Measurements from ENCODE around the gene MYL9.
"Not testable (repeated sequence)": the region's sequence is repeated elsewhere in the genome, so short reads cannot be mapped to it uniquely, and the experiment has no call there.

The MYL9 gene

DNA sequence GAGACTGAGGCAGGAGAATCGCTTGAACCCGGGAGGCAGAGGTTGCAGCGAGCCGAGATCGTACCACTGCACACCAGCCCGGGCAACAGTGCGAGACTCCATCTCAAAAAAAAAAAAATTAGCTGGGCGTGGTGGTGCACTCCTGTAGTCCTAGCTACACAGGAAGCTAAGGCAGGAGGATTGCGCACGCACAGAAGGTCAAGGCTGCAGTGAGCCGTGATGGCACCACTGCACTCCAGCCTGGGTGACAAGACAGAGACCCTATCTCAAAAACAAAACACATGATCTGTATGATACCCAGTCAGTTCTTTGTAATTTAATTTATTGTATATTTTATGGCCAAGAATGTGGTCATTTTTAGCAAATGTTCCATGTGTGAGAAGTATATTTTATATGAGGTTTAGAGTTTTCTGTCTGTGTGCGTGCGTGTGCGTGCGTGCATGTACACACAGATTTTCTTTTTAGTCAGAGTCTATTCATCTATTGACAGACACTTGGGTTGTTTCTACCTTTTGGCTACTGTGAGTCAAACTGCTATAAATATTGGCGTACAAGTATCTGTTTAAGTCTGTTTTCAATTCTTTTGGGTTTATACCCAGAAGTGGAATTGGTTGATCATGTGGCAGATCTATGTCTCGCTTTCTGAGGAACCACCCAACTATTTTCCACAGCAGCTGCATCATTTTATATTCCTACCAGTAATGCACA, 22.2 kb upstream of the MYL9 start:
- H3K27ac Mint-ChIP-seq, result peak overlapping the region; percentile 90

DNA sequence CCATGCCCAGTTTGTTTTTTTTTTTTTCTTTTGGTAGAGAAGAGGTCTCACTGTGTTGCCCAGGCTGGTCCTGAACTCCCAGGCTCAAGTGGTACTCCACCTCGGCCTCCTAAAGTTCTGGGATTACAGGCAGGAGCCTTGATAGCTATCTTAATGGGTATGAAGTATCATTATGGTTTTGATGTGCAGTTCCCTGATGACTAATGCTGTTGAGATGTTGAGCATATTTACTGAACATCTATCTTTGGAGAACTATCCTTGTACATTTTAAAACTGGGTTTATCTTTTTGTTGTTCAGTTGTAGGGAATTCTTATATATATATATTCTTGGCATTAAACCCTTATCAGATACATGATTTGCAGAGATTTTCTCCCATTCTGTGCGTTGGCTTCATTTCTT, 21.4 kb upstream of the MYL9 start:
- ATAC-seq, result peak; percentile 59
- no peak for DNase-seq (ENCODE audit: low spot score in 2 of 2)
- no peaks in the 10 kb centered on the region for H3K9me3 Mint-ChIP-seq
- H3K4me3 Mint-ChIP-seq, result peak overlapping the region; percentile 5
- H3K36me3 Mint-ChIP-seq, result peaks cover 90% of the 10 kb centered on the region
- peak overlapping the region; percentile 90 for H3K27ac Mint-ChIP-seq
- H3K4me1 Mint-ChIP-seq, result peaks cover 23% of the 10 kb centered on the region

More for the DNA sequence above, 22.2 kb upstream of the MYL9 start:
- peak; percentile 93 for ATAC-seq
- Mint-ChIP-seq H3K9me3 (no peaks in the 10 kb centered on the region), H3K4me3 (peak overlapping the region; percentile 5), H3K36me3 (peaks cover 82% of the 10 kb centered on the region), H3K4me1 (peaks cover 23% of the 10 kb centered on the region)
- DNase-seq (ENCODE audit: low spot score in 2 of 2), result no peak

DNA sequence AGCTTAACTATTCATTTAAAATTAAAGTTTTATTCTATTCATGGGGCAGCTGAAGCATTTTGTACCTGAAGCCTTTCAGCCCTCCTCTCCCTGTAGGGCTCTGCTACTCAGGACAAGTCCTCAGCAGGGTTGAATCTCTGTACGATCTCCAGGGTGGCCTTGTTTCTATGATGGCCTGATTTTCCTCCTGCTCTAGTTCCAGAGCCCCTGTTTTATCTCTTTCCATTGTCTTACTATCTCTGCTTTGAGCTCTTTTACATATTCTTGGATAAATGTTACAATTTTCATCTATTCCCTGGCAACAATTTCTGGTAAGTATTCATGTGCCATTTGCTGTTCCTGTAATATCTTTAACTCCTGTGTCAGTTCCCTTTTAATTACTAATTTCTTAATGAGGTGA, 19.8 kb upstream of the MYL9 start:
- no peak for DNase-seq (ENCODE audit: low spot score in 2 of 2)

DNA sequence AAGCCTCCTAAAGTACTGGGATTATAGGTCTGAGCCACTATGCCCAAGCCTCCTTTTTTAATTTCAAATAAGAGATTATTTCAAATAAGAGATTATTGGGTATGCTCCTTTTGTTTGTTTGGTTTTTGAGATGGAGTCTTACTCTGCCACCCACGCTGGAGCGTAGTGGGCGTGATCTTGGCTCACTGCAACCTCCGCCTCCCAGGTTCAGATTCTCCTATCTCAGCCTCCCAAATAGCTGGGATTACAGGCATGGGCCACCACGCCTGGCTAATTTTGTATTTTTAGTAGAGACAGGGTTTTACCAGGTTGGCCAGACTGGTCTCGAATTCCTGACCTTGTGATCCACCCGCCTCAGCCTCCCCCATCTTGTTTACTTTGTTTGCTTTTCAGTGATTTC, 18.9 kb upstream of the MYL9 start:
- not testable (repeated sequence) for H3K4me3 Mint-ChIP-seq; H3K9me3 Mint-ChIP-seq; ATAC-seq; DNase-seq (ENCODE audit: low spot score in 2 of 2)
- Mint-ChIP-seq H3K36me3 (peaks cover 98% of the 10 kb centered on the region), H3K4me1 (peaks cover 23% of the 10 kb centered on the region), H3K27ac (peak overlapping the region; percentile 90)

More for the DNA sequence above, 19.8 kb upstream of the MYL9 start:
- H3K4me3 Mint-ChIP-seq, result no peak overlapping the region
- H3K36me3 Mint-ChIP-seq, result peaks cover 94% of the 10 kb centered on the region
- no peak for ATAC-seq
- peaks cover 23% of the 10 kb centered on the region for H3K4me1 Mint-ChIP-seq
- H3K9me3 Mint-ChIP-seq, result no peaks in the 10 kb centered on the region
- H3K27ac Mint-ChIP-seq, result peak overlapping the region; percentile 90

DNA sequence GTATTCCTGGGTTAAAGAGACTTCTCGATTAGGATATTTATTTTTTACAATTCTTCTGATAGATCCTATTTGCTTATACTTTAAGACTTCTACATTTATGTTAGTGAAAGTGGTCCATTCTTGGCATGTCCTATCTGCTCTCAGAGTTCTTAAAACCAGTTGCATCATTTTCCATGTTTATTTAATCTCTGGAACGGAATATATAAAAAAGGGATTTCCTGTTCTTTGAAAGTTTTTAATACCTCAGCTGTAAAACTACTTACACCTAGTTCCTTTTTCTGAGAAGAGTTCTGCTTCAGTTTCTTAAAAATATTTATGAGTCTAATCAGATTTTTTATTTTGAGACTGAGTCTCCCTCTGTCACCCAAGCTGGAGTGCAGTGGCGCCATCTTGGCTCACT, 18.0 kb upstream of the MYL9 start:
- peaks cover 97% of the 10 kb centered on the region for H3K36me3 Mint-ChIP-seq
- no peak overlapping the region for H3K4me3 Mint-ChIP-seq
- H3K4me1 Mint-ChIP-seq, result peaks cover 23% of the 10 kb centered on the region
- H3K27ac Mint-ChIP-seq, result peak overlapping the region; percentile 90
- ATAC-seq (no peak), DNase-seq (ENCODE audit: low spot score in 2 of 2) (no peak)
- no peaks in the 10 kb centered on the region for H3K9me3 Mint-ChIP-seq

DNA sequence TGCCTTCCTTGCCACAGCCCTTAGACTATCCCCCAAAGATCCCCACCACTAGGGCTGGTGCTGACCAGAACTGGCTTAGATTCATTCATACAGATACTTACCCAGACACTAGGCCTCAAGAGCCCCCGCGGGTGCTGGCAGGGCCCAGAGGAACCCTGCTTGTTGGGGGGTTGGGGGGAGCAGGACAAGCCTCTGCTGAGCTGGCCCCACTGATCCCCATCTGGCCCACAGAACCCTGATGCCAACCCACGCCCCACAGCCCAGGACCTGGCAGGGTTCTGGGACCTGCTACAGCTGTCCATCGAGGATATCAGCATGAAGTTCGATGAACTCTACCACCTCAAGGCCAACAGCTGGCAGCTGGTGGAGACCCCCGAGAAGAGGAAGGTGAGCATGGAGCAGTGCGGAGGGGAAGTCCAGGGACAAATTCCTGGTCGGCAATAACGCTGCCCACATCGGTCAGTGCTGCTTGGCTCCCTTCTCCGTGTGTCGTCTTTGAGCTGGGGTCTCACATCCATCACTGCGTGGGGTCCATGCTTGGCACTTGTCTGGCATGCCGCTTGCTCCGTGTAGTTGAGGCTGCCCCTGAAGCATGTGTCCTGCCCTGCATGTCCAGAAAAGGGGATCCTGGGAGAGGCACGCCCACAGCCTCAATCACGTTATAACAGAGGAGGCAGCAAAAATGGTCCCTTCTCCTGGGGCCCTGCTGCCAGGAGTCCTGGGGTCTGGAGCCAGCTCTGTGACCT, 15.5 kb upstream of the MYL9 start:
- no peaks in the 10 kb centered on the region for H3K9me3 Mint-ChIP-seq
- H3K27ac Mint-ChIP-seq, result peak overlapping the region; percentile 45
- peaks cover 82% of the 10 kb centered on the region for H3K36me3 Mint-ChIP-seq
- peaks cover 7% of the 10 kb centered on the region for H3K4me1 Mint-ChIP-seq
- no peak for DNase-seq (ENCODE audit: low spot score in 2 of 2)
- no peak overlapping the region for H3K4me3 Mint-ChIP-seq
- ATAC-seq, result no peak

DNA sequence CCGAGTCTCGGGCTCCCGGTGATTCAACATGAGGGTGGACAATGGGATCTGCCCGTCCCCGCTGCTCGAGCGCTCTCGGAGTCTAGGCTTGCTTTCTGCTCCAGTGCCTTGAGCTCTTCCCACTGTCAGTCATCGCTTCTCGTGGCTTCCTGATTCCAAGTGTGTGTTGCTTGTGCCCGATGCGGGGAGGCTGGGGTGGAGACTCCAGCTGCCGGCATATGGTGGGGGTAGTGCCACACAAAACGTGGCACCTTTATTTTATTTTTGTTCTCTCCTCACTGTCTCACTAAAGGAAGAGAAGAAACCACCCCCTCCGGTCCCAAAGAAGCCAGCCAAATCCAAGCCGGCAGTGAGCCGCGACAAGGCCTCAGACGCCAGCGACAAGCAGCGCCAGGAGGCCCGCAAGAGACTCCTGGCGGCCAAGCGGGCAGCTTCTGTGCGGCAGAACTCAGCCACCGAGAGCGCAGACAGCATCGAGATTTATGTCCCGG, 14.8 kb upstream of the MYL9 start:
- H3K27ac Mint-ChIP-seq, result no peak overlapping the region
- DNase-seq (ENCODE audit: low spot score in 2 of 2) (no peak), ATAC-seq (no peak)
- H3K4me1 Mint-ChIP-seq, result peaks cover 4% of the 10 kb centered on the region
- H3K36me3 Mint-ChIP-seq, result peaks cover 75% of the 10 kb centered on the region
- H3K4me3 Mint-ChIP-seq, result no peak overlapping the region
- H3K9me3 Mint-ChIP-seq, result no peaks in the 10 kb centered on the region

DNA sequence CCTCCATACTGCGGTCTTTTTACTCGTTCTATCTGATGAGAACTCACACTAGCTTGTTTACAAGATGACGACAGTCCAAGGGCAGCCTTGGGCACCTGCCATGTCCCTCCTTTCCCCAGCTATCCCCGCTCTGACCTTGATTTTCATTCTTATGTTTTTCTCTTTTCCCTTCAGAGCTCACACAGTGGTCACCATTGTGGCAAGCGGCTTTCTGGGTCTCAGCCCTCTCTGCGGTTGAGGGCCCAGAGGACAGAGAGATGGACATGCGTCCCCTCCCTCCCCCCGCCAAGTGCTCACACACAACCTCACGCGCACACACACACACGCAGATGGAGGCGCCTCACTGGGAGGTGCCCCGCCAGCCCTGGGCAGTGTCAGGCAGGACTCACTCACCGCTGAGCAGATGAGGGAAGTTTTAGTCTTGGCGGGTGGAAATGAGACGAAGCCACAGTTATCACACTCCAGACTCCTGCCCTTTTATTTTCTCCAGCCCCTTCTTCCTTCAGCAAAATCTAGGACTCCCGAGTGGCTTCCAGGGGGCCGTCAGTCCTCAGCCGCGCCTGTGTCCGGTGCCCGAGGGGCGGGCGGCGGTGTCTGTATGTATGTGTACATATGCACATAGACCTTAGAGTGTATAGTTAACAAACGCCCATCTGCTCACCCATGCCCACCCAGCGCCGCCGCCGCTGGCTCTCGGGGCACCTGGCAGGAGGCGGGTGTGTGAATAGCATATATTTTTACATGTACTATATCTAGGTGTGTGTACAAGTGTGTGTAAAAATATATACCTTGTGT, 13.8 kb upstream of the MYL9 start:
- Mint-ChIP-seq H3K4me3 (no peak overlapping the region), H3K27ac (no peak overlapping the region), H3K9me3 (no peaks in the 10 kb centered on the region), H3K36me3 (peaks cover 66% of the 10 kb centered on the region), H3K4me1 (no peaks in the 10 kb centered on the region)
- ATAC-seq, result no peak
- no peak for DNase-seq (ENCODE audit: low spot score in 2 of 2)

DNA sequence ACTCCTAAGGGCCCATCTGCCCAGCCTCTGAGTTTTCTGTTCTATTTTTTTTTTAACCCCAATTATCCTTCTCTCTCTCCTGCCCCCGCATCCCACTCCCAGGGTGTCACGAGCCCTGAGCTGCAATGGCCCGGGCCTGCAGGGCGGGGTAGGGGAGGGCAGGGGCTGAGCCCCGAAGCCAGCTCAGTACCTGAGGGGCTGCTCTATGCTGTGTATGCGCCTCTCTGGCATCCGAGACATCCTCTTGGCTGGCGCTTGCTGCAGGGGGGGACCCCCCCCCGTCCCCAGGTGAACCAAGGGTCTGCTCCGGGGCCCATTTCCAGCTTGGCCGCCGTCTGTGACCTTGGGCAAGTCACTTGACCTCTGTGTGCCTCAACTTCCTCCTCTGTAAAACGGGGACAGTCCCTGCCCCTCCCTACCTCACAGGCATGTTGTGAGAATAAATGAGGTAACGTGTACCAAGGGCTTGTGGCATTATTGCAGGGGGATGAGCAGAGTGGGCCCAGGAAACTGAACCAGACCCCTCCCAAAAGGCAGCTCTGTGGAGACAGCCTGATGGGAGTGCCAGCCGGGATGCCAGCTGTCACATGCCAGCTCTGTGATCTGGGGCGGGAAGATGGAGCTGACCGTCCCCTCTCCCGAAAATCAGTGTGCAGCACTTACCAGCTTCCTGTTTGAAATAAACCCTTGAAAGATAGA, 13.0 kb upstream of the MYL9 start:
- peaks cover 59% of the 10 kb centered on the region for H3K36me3 Mint-ChIP-seq
- no peak overlapping the region for H3K27ac Mint-ChIP-seq
- no peak overlapping the region for H3K4me3 Mint-ChIP-seq

DNA sequence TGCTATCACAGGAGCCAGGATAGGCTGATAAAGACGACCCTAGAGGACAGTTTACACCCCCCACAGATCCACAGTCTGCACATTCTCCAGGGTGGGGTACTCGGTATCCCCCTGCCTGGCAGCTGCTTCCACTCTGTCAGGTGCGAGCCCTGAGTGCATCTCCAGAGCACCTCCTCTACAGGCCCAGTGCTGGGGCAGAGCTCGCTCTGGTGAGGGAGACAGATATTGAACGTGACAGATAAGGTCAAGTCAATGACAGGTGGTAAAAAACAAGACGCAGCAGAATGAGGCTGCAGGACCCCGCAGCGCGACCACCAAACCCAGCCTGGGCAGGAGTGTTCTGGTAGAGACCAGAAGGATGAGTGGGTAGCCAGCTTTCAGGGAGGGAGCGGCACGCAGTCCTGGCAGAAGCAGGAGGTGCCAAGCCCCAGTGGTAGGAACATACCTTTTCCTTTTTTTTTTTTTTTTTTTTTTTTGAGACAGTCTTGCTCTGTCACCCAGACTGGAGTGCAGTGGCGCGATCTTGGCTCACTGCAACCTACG, 12.4 kb upstream of the MYL9 start:
- H3K4me1 Mint-ChIP-seq, result no peaks in the 10 kb centered on the region
- no peak overlapping the region for H3K27ac Mint-ChIP-seq
- ATAC-seq (no peak), DNase-seq (ENCODE audit: low spot score in 2 of 2) (no peak)
- H3K9me3 Mint-ChIP-seq, result no peaks in the 10 kb centered on the region
- no peak overlapping the region for H3K4me3 Mint-ChIP-seq
- peaks cover 53% of the 10 kb centered on the region for H3K36me3 Mint-ChIP-seq

More for the DNA sequence above, 13.0 kb upstream of the MYL9 start:
- DNase-seq (ENCODE audit: low spot score in 2 of 2) (no peak), ATAC-seq (no peak)
- H3K4me1 Mint-ChIP-seq, result no peaks in the 10 kb centered on the region
- H3K9me3 Mint-ChIP-seq, result no peaks in the 10 kb centered on the region

DNA sequence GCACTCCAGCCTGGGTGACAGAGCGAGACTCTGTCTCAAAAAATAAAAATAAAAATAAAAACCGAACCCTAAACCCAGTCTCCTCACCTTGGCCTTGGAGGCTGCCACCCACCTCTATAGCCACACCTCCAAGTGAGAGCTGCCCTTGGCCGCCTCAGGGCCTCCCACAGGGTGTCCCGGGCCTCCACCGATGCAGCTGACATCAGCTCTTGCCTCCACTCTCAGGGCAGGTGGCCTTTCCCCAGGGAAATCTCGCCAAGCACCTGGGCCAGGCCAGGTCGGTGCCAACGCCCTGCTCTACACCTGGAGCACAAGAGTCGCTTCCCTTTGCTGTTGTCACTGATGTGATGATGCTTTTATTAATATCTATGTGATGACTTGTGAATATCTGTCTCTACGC, 8.9 kb upstream of the MYL9 start:
- no peak for ATAC-seq
- H3K4me1 Mint-ChIP-seq, result no peaks in the 10 kb centered on the region
- H3K9me3 Mint-ChIP-seq, result no peaks in the 10 kb centered on the region
- no peak overlapping the region for H3K4me3 Mint-ChIP-seq
- DNase-seq (ENCODE audit: low spot score in 2 of 2), result no peak
- peak overlapping the region; percentile 7 for H3K27ac Mint-ChIP-seq
- peaks cover 19% of the 10 kb centered on the region for H3K36me3 Mint-ChIP-seq

DNA sequence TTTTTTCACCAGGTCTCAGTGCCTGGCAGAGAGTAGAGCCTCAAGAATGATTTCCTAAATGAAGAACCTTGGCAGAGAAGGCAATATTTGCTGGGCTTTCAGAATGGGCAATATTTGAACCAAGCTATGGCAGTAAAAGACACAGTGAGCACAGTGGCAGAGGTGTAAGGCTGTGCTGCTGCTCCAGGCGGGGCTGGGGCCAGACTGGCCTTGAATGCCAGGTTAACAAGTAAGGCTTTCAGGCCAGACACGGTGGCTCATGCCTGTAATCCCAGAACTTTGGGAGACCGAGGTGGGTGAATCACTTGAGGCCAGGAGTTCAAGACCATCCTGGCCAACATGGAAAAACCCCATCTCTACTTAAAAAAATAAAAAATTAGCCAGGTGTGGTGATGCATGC, 8.5 kb upstream of the MYL9 start:
- Mint-ChIP-seq H3K4me3 (no peak overlapping the region), H3K36me3 (peaks cover 14% of the 10 kb centered on the region), H3K9me3 (no peaks in the 10 kb centered on the region), H3K4me1 (no peaks in the 10 kb centered on the region), H3K27ac (peak overlapping the region; percentile 7)
- DNase-seq (ENCODE audit: low spot score in 2 of 2) (no peak), ATAC-seq (no peak)

DNA sequence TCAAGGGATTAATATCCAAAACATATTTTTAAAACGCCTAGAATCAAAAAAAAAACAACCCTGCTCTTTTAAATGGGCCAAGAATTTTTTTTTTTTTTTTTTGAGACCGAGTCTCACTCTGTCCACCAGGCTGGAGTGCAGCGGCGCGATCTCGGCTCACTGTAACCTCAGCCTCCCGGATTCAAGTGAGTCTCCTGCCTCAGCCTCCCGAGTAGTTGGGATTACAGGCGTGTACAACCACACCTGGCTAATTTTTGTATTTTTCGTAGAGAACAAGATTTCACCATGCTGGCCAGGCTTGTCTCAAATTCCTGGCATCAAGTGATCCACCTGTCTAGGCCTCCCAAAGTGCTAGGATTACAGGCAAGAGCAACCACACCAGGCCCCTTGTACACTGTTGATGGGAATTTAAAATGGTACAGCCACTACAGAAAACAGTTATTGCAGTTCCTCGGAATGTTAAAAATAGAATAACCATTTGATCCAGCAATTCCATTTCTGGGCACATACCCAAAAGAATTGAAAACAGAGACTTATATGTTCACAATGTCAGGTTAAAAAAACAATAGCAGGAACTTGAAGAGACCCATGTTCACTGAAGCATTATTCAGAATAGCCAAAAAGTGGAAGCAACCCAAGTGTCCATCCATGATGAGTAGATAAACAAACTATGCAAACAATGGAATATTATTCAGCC, 3.1 kb upstream of the MYL9 start:
- H3K4me3 Mint-ChIP-seq, result no peak overlapping the region
- DNase-seq (ENCODE audit: low spot score in 2 of 2) (no peak), ATAC-seq (no peak)
- H3K36me3 Mint-ChIP-seq, result no peaks in the 10 kb centered on the region
- H3K27ac Mint-ChIP-seq, result no peak overlapping the region
- H3K4me1 Mint-ChIP-seq, result no peaks in the 10 kb centered on the region
- no peaks in the 10 kb centered on the region for H3K9me3 Mint-ChIP-seq

DNA sequence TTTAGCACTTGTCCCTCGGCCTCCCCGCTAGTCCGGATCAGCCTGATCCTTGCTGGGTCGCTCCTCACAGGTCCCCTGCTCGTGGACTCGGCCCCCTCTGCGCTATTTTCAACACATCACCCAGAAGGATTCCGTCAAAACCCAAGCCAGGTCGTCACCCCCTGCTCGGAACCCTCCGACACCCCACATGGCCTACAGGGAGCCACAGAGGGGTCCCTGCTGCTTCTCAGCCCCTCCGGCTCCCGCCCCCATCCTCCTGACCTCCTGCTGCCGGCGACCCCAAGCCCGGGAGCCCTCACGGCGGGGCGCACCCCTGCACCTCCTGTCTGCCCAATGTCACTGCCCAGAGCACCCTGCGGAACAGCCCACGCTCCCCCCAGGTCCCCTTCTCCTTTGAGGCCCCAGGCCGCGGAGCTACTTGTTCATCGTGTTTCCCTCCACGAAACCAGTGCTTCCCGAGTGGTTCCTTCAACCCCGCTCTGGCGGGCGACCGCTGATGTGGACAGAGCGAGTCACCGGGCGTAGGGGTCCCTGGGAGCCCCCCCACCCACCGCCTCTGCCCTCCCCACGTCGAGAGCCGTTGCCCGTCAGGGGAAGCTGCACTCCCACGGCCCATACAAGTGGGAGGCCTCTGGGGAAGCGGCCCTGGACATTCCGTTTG, 638 bp upstream of the MYL9 start:
- H3K4me1 Mint-ChIP-seq, result no peaks in the 10 kb centered on the region
- no peaks in the 10 kb centered on the region for H3K36me3 Mint-ChIP-seq
- no peak for ATAC-seq
- H3K9me3 Mint-ChIP-seq, result no peaks in the 10 kb centered on the region
- H3K27ac Mint-ChIP-seq, result no peak overlapping the region
- H3K4me3 Mint-ChIP-seq, result no peak overlapping the region
- no peak for DNase-seq (ENCODE audit: low spot score in 2 of 2)
